K562 (cell line): ENCODE measurements around the gene LEPR. TPM values are rescaled to one million over a fixed set of nuclear protein-coding genes. Genes with fewer than 3 reads are reported as not detected.
A peak's percentile ranks its signal among the peaks of the same experiment; 100 is the strongest.

Source experiments
- ARID2 ChIP-seq: fragments of 450-650 bp; IDR thresholded peaks from 2 replicates; pipeline ENCODE4 v1.6.1; 2017; ENCODE audit warnings: antibody characterized with exemption, mild to moderate bottlenecking
- CBX5 ChIP-seq: IDR thresholded peaks from 2 replicates; pipeline ENCODE4 v1.6.1; 2014; ENCODE audit warnings: low read depth, borderline replicate concordance
- CEBPG ChIP-seq, 3 experiments: fragments of 200-800 bp in 1 of 3; sonication (Bioruptor generic) in 1 of 3; sonication (generic) in 1 of 3; formaldehyde crosslinking in 1 of 3; IDR thresholded peaks in 2 of 3; conservative IDR thresholded peaks in 1 of 3; 2 replicates each; pipeline versions ENCODE4 v1.6.1 to v1.8.0; 2016 to 2022; ENCODE audit warnings: missing compliant biosample characterization in 2 of 3, missing genetic modification characterization in 2 of 3, mild to moderate bottlenecking in 1 of 3, missing genetic modification reagents in 1 of 3
- CHD7 ChIP-seq: fragments of 200-600 bp; sonication (generic); IDR thresholded peaks from one replicate; pipeline ENCODE4 v1.6.1; 2012; ENCODE audit warnings: mild to moderate bottlenecking, low read depth, low read length, inconsistent platforms
- EZH2 ChIP-seq: IDR thresholded peaks from 2 replicates; pipeline ENCODE4 v1.6.1; 2012; ENCODE audit warnings: low read depth, mild to moderate bottlenecking, inconsistent platforms, low read length, borderline replicate concordance
- FOXJ3 ChIP-seq: sonication (generic); formaldehyde crosslinking; IDR thresholded peaks from 2 replicates; pipeline ENCODE4 v1.4.0; 2020; ENCODE audit warnings: mild to moderate bottlenecking, missing genetic modification reagents
- LCOR ChIP-seq: sonication (generic); formaldehyde crosslinking; IDR thresholded peaks from 2 replicates; pipeline ENCODE4 v1.8.0; 2022; ENCODE audit warnings: mild to moderate bottlenecking, missing genetic modification reagents
- NUFIP1 ChIP-seq: fragments of 450-650 bp; IDR thresholded peaks from 2 replicates; pipeline ENCODE4 v1.6.1; 2018; ENCODE audit not compliant: partially characterized antibody
- POLR2AphosphoS5 ChIP-seq: IDR thresholded peaks from 2 replicates; pipeline ENCODE4 v1.6.1; 2011; ENCODE audit warnings: mild to moderate bottlenecking, low read depth, low read length, moderate library complexity; ENCODE audit not compliant: control insufficient read depth, insufficient read depth
- SMAD3 ChIP-seq: fragments of 450-650 bp; formaldehyde crosslinking; conservative IDR thresholded peaks from 2 replicates; pipeline ENCODE4 v1.4.0; 2020; ENCODE audit warnings: mild to moderate bottlenecking
- THAP12 ChIP-seq: fragments of 250-450 bp; sonication (Bioruptor Pico); IDR thresholded peaks from 2 replicates; pipeline ENCODE4 v1.9.0; 2021; ENCODE audit warnings: mild to moderate bottlenecking, inconsistent platforms
- ZNF511 ChIP-seq: sonication (generic); formaldehyde crosslinking; IDR thresholded peaks from 2 replicates; pipeline ENCODE4 v1.8.0; 2022; ENCODE audit warnings: mild to moderate bottlenecking, missing genetic modification reagents
- polyA plus RNA-seq, 8 experiments: library from polyadenylated mRNA; depleted of rRNA in 4 of 8; stranded (reverse) in 5 of 8; unstranded in 3 of 8; fragments of >200 nt; fragmentation: Nextera tagmentation in 2 of 8; fragmentation: Illumina TruSeq in 1 of 8; extraction: Ambion mirVana in 2 of 8; extraction: Trizol in 1 of 8; gene quantifications; 2 replicates each; pipeline versions ENCODE4 v1.2.1 to v1.2.3, GENCODE V29; 2011 to 2014; ENCODE audit warnings: inconsistent platforms in 1 of 8, missing spikeins in 1 of 8
- total RNA-seq, 7 experiments: library from RNA; depleted of rRNA in 6 of 7; stranded (reverse); fragments of >200 nt in 6 of 7; fragmentation: Illumina TruSeq in 2 of 7; extraction: Trizol in 2 of 7; gene quantifications; 2 replicates each; pipeline versions ENCODE4 v1.2.1 to v1.2.3, GENCODE V29; 2011 to 2021; ENCODE audit warnings: low replicate concordance in 1 of 7

The LEPR gene
- total and polyA plus RNA-seq, 9 of the 15 experiments (the other 6 are each of a cell fraction or from before 2014, with no cell fraction given), result 12.2 to 111 (median 43.1) TPM

- no peak for TF ChIP-seq CEBPG (CRISPR knock-in tag; IDR thresholded peaks at IDR 0.05)
- no peak for TF ChIP-seq CEBPG (tag; conservative IDR thresholded peaks at IDR 0.05 in 1 of 2, IDR thresholded peaks at IDR 0.05 in 1 of 2)
- TF ChIP-seq THAP12, result 0 out of 2 replicates have a peak, but pooled peaks have one; percentile 6
- TF ChIP-seq CHD7, result no peak
- no peak for TF ChIP-seq ARID2
- TF ChIP-seq EZH2, result no peak
- no peak for TF ChIP-seq CBX5
- TF ChIP-seq SMAD3 (CRISPR knock-in tag), result no peak
- TF ChIP-seq ZNF511 (CRISPR knock-in tag), result no peak
- no peak for TF ChIP-seq FOXJ3
- peak; percentile 47; the same call in 1 of the 2 replicates for TF ChIP-seq POLR2AphosphoS5
- no peak for TF ChIP-seq NUFIP1
- no peak; the same call in 1 of the 2 replicates for TF ChIP-seq LCOR (CRISPR knock-in tag)
Measured at GRCh38 chr1:65419681-65420589, 533 bp upstream of the LEPR start (continued).
